ENCODE results near the gene POM121L2.
"Not testable (repeated sequence)": the region's sequence is repeated elsewhere in the genome, so short reads cannot be mapped to it uniquely, and the experiment has no call there.

The POM121L2 gene

GRCh38 chr6:27280064-27280539 is 32.0 kb downstream of the POM121L2 start:
- Histone ChIP-seq H3K36me3 (ENCODE audit: control insufficient read depth in 2 of 2, insufficient read depth in 2 of 2, low read length in 2 of 2) (no peaks in the 10 kb centered on the region), H3K4me3 (ENCODE audit: low read length in 2 of 2) (no peak overlapping the region), H3K9ac (ENCODE audit: low read length in 2 of 2) (no peak overlapping the region), H3K27ac (ENCODE audit: low read length) (no peak overlapping the region), H3K27me3 (ENCODE audit: control insufficient read depth in 1 of 2, insufficient read depth in 2 of 2, low read length in 2 of 2) (peaks cover 50 to 72% of the 10 kb centered on the region in 2 donors), H3K9me3 (ENCODE audit: control insufficient read depth in 2 of 2, low read length in 2 of 2) (peaks cover 0 to 11% of the 10 kb centered on the region in 2 donors), H3K4me1 (ENCODE audit: control insufficient read depth, insufficient read depth, low read length) (no peaks in the 10 kb centered on the region)

- H3K27me3 ChIP-seq (ENCODE audit: control insufficient read depth in 1 of 2, insufficient read depth in 2 of 2, low read length in 2 of 2) = peaks cover 49 to 75% of the 10 kb centered on the region in 2 donors
- no peak overlapping the region for H3K27ac ChIP-seq (ENCODE audit: low read length)
- no peak overlapping the region for H3K4me3 ChIP-seq (ENCODE audit: low read length in 2 of 2)
- H3K36me3 ChIP-seq (ENCODE audit: control insufficient read depth in 2 of 2, insufficient read depth in 2 of 2, low read length in 2 of 2) = no peaks in the 10 kb centered on the region
- H3K9ac ChIP-seq (ENCODE audit: low read length in 2 of 2) = no peak overlapping the region
- no peaks in the 10 kb centered on the region for H3K4me1 ChIP-seq (ENCODE audit: control insufficient read depth, insufficient read depth, low read length)
- H3K9me3 ChIP-seq (ENCODE audit: control insufficient read depth in 2 of 2, low read length in 2 of 2) = peaks cover 0 to 11% of the 10 kb centered on the region in 2 donors
These were observed 32.5 kb downstream of the POM121L2 start for GRCh38 chr6:27279513-27280063.

GRCh38 chr6:27275025-27275956 is 36.8 kb downstream of the POM121L2 start:
- H3K4me1 ChIP-seq (ENCODE audit: control insufficient read depth, insufficient read depth, low read length) = no peaks in the 10 kb centered on the region
- no peak overlapping the region for H3K27ac ChIP-seq (ENCODE audit: low read length)
- no peak overlapping the region for H3K9ac ChIP-seq (ENCODE audit: low read length in 2 of 2)
- peaks cover 37 to 50% of the 10 kb centered on the region in 2 donors for H3K27me3 ChIP-seq (ENCODE audit: control insufficient read depth in 1 of 2, insufficient read depth in 2 of 2, low read length in 2 of 2)
- H3K4me3 ChIP-seq (ENCODE audit: low read length in 2 of 2) = no peak overlapping the region
- H3K36me3 ChIP-seq (ENCODE audit: control insufficient read depth in 2 of 2, insufficient read depth in 2 of 2, low read length in 2 of 2) = no peaks in the 10 kb centered on the region
- peaks cover 0 to 4% of the 10 kb centered on the region in 2 donors for H3K9me3 ChIP-seq (ENCODE audit: control insufficient read depth in 2 of 2, low read length in 2 of 2)

- H3K27me3 ChIP-seq (ENCODE audit: control insufficient read depth in 1 of 2, insufficient read depth in 2 of 2, low read length in 2 of 2) = peaks cover 27 to 47% of the 10 kb centered on the region in 2 donors
- H3K9me3 ChIP-seq (ENCODE audit: control insufficient read depth in 2 of 2, low read length in 2 of 2) = no peaks in the 10 kb centered on the region
- no peaks in the 10 kb centered on the region for H3K36me3 ChIP-seq (ENCODE audit: control insufficient read depth in 2 of 2, insufficient read depth in 2 of 2, low read length in 2 of 2)
- H3K27ac ChIP-seq (ENCODE audit: low read length) = no peak overlapping the region
- no peak overlapping the region for H3K4me3 ChIP-seq (ENCODE audit: low read length in 2 of 2)
- no peak overlapping the region for H3K9ac ChIP-seq (ENCODE audit: low read length in 2 of 2)
- no peaks in the 10 kb centered on the region for H3K4me1 ChIP-seq (ENCODE audit: control insufficient read depth, insufficient read depth, low read length)
These were observed 38.3 kb downstream of the POM121L2 start for GRCh38 chr6:27273783-27274182.

DNA sequence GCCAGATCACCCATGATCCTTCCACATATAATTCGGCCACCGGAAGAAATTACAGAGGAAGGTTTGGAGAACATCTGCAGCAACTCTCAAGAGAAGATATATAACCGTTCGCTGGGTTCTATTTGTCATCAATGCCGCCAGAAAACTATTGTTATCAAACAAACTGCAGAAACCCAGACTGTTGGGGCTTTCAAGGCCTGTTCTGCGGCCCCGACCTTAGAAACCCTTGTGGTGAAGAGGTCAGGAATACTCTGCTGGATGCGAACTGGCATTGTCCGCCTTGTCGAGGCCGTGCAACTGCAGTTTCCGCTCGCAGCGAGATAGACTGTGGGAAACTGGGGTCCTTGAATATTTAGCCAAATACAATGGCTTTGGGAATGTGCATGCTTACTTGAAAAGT is 43.3 kb downstream of the POM121L2 start:
- no peaks in the 10 kb centered on the region for H3K4me1 ChIP-seq (ENCODE audit: control insufficient read depth, insufficient read depth, low read length)
- H3K27me3 ChIP-seq (ENCODE audit: control insufficient read depth in 1 of 2, insufficient read depth in 2 of 2, low read length in 2 of 2) = peaks cover 18 to 40% of the 10 kb centered on the region in 2 donors
- H3K36me3 ChIP-seq (ENCODE audit: control insufficient read depth in 2 of 2, insufficient read depth in 2 of 2, low read length in 2 of 2) = no peaks in the 10 kb centered on the region
- H3K9ac ChIP-seq (ENCODE audit: low read length in 2 of 2) = no peak overlapping the region
- H3K27ac ChIP-seq (ENCODE audit: low read length) = no peak overlapping the region
- H3K9me3 ChIP-seq (ENCODE audit: control insufficient read depth in 2 of 2, low read length in 2 of 2) = no peaks in the 10 kb centered on the region
- H3K4me3 ChIP-seq (ENCODE audit: low read length in 2 of 2) = no peak overlapping the region

- Histone ChIP-seq H3K4me1 (ENCODE audit: control insufficient read depth, insufficient read depth, low read length) (no peaks in the 10 kb centered on the region), H3K9me3 (ENCODE audit: control insufficient read depth in 2 of 2, low read length in 2 of 2) (no peaks in the 10 kb centered on the region), H3K27ac (ENCODE audit: low read length) (no peak overlapping the region), H3K9ac (ENCODE audit: low read length in 2 of 2) (no peak overlapping the region), H3K4me3 (ENCODE audit: low read length in 2 of 2) (no peak overlapping the region), H3K27me3 (ENCODE audit: control insufficient read depth in 1 of 2, insufficient read depth in 2 of 2, low read length in 2 of 2) (peaks cover 14 to 35% of the 10 kb centered on the region in 2 donors), H3K36me3 (ENCODE audit: control insufficient read depth in 2 of 2, insufficient read depth in 2 of 2, low read length in 2 of 2) (no peaks in the 10 kb centered on the region)
These were observed 44.1 kb downstream of the POM121L2 start for GRCh38 chr6:27267857-27268434.

- H3K9me3 ChIP-seq (ENCODE audit: control insufficient read depth in 2 of 2, low read length in 2 of 2); H3K27ac ChIP-seq (ENCODE audit: low read length); H3K4me1 ChIP-seq (ENCODE audit: control insufficient read depth, insufficient read depth, low read length); H3K4me3 ChIP-seq (ENCODE audit: low read length in 2 of 2); H3K9ac ChIP-seq (ENCODE audit: low read length in 2 of 2); H3K36me3 ChIP-seq (ENCODE audit: control insufficient read depth in 2 of 2, insufficient read depth in 2 of 2, low read length in 2 of 2): not testable (repeated sequence)
- peaks cover 9 to 32% of the 10 kb centered on the region in 2 donors for H3K27me3 ChIP-seq (ENCODE audit: control insufficient read depth in 1 of 2, insufficient read depth in 2 of 2, low read length in 2 of 2)
These were observed 45.1 kb downstream of the POM121L2 start for GRCh38 chr6:27267003-27267402.

- peaks cover 23 to 32% of the 10 kb centered on the region in 2 donors for H3K27me3 ChIP-seq (ENCODE audit: control insufficient read depth in 1 of 2, insufficient read depth in 2 of 2, low read length in 2 of 2)
- no peak overlapping the region for H3K9ac ChIP-seq (ENCODE audit: low read length in 2 of 2)
- no peaks in the 10 kb centered on the region for H3K4me1 ChIP-seq (ENCODE audit: control insufficient read depth, insufficient read depth, low read length)
- H3K27ac ChIP-seq (ENCODE audit: low read length) = no peak overlapping the region
- no peaks in the 10 kb centered on the region for H3K36me3 ChIP-seq (ENCODE audit: control insufficient read depth in 2 of 2, insufficient read depth in 2 of 2, low read length in 2 of 2)
- no peaks in the 10 kb centered on the region for H3K9me3 ChIP-seq (ENCODE audit: control insufficient read depth in 2 of 2, low read length in 2 of 2)
- no peak overlapping the region for H3K4me3 ChIP-seq (ENCODE audit: low read length in 2 of 2)
These were observed 48.2 kb downstream of the POM121L2 start for GRCh38 chr6:27263886-27264285.

- H3K4me1 ChIP-seq (ENCODE audit: control insufficient read depth, insufficient read depth, low read length) = no peaks in the 10 kb centered on the region
- H3K27me3 ChIP-seq (ENCODE audit: control insufficient read depth in 1 of 2, insufficient read depth in 2 of 2, low read length in 2 of 2) = peaks cover 25 to 30% of the 10 kb centered on the region in 2 donors
- no peak overlapping the region for H3K27ac ChIP-seq (ENCODE audit: low read length)
- H3K9me3 ChIP-seq (ENCODE audit: control insufficient read depth in 2 of 2, low read length in 2 of 2) = no peaks in the 10 kb centered on the region
- no peak overlapping the region for H3K4me3 ChIP-seq (ENCODE audit: low read length in 2 of 2)
- no peaks in the 10 kb centered on the region for H3K36me3 ChIP-seq (ENCODE audit: control insufficient read depth in 2 of 2, insufficient read depth in 2 of 2, low read length in 2 of 2)
- no peak overlapping the region for H3K9ac ChIP-seq (ENCODE audit: low read length in 2 of 2)
These were observed 51.2 kb downstream of the POM121L2 start for GRCh38 chr6:27260836-27261375.

GRCh38 chr6:27260369-27260768 is 51.7 kb downstream of the POM121L2 start:
- Histone ChIP-seq H3K9ac (ENCODE audit: low read length in 2 of 2) (no peak overlapping the region), H3K27ac (ENCODE audit: low read length) (no peak overlapping the region), H3K36me3 (ENCODE audit: control insufficient read depth in 2 of 2, insufficient read depth in 2 of 2, low read length in 2 of 2) (no peaks in the 10 kb centered on the region), H3K4me1 (ENCODE audit: control insufficient read depth, insufficient read depth, low read length) (no peaks in the 10 kb centered on the region), H3K9me3 (ENCODE audit: control insufficient read depth in 2 of 2, low read length in 2 of 2) (no peaks in the 10 kb centered on the region), H3K27me3 (ENCODE audit: control insufficient read depth in 1 of 2, insufficient read depth in 2 of 2, low read length in 2 of 2) (peaks cover 28 to 32% of the 10 kb centered on the region in 2 donors), H3K4me3 (ENCODE audit: low read length in 2 of 2) (no peak overlapping the region)

All from stomach smooth muscle (tissue), 2 donors.